ENCODE measurements around the gene TSC2.
A peak's percentile ranks its signal among the peaks of the same experiment; 100 is the strongest.

Gene TSC2
- 26.8 to 72.5 (median 40.0) reads per million in 17 experiments for total RNA-seq

DNA sequence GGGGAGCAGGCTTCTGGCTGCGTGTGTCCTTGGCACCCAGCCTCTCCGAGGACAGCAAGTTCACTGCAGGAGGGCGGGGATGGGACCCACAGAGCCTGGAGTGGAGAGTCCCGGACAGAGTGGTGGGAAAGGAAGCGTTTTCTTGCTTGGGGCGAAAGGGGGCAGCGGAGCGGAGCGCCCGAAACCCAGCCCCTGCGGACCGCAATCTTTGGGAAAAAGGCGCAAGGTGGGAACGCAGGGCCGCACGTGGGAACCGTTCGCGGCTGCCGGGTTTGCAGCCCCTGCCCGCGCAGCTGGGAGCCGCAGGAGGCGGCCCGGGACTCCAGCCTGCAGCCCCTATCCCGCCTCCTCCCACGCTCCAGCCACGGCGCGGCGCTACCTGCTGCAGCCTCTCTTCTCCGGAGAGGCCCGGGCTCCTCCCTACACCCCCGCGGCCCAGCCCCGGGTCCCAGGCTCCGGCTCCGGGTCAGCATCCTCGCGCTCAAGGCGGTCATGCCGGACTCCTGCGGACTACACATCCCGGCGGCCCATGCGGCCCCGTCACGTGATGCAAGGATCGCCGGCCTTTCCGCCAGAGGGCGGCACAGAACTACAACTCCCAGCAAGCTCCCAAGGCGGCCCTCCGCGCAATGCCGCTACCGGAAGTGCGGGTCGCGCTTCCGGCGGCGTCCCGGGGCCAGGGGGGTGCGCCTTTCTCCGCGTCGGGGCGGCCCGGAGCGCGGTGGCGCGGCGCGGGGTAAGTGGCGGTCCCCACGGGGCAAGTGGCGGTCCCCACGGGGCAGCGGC is at the start of gene TSC2, which contains the start of gene NTHL1:
Gene TSC2 (plus strand): TSS at position 656 of the 786 bp plus-strand sequence. CDS start 631 bp downstream, outside the sequence.
Gene NTHL1 (minus strand): TSS at position 505 of the 786 bp plus-strand sequence. CDS start 11 bp downstream, at position 494.
- DNase-seq, result peak; percentile 97 to 98 (median 98)

DNA sequence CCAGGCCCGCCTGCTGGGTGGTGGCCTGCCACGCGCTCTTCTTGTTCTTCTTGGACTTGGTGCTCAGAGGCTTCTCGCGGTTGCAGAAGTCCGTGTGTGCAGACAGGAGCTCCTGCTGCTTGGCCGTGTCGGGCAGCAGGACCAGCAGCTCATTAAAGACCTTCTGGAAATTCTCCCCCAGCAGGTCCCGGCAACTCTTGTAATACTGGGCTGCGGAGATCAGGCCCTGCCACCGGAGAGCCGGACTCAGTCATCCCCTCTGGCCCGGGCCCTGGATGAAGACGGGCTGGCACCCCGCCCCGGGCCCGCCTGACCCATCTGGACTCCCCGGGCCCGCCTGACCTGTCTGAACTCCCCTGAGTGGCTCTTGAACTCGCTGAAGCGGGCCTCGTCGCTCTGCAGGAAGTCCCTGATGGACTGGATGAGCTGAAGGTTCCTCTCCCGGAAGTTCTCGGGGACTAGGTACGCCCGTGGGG is 49.4 kb upstream of the TSC2 start:
- DNase-seq, result no peak

DNA sequence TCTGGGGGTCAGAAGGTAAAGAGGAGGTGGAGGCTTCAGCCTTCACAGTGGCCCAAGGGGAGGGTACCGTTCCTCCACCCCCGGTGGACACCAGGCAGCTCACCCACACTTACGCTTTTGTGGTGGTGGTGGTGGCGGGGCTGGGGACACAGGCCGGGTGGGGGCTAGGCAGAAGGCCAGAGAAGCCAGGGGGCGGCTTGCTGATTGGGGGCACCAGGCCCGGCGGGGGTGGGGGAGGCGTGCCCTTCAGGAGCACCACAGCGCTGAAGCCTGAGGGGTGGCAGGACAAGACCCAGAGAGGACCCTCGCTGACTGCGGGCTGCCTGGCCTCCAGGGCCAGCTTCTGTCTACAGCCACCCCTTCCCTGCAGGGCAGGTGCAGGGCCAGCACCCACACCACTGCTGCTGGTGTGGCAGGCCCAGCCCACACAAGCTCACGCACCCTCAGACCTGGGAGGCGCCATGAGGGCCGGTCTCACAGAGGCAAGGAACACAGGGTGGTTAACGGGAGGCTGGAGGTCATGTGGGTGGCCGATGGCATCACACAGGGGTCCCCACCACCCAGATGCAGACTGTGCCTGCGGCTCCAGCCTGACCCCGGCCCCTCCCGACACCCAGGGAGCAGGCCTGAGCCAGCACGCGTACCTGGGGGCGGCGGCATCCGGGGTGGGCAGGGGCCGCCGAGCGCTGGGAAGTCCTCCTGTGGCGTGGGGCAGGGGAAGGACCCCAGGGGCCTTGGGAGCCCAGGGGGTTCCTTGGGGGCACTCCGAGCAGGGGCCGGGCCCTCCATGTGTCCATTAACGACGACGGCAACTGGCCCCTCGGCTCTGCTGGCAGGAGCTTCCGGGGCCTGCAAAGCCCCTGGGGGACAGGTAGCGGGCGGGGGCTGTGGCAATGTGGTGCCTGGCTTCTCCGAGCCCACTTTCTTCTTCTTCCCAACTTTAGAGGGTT is 48.7 kb upstream of the TSC2 start:
- no peak for DNase-seq

DNA sequence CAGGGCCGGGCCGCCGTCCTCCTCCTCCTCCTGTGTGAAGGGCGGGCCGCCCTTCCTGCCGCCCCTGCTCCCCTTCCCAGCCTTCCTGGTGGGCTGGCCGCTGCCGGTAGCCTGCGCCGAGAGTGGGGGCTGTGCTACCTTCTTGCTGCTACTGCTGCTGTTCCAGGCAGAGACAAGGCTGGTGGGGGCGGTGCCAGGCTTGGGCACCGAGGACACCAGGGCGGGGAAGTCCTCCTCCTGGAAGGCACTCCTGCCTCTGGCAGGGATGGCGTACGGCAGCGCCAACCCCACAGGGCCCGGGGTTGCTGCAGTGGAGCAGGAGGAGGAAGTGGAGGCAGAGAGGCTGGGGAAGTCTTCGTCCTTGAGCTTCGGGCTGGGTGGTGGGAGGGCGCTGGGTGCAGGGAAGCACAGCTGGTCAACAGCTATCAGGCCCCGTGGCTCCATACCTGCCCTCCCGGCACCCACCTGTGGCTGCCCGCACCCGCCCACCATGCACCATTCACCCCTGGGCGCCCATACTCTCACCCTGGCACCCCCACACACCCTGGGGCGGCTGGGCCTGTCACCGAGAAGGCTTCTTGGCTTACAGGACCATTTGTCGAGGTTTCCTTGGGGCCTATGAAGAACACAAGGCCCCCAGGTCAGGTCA is 47.8 kb upstream of the TSC2 start:
- no peak for DNase-seq

DNA sequence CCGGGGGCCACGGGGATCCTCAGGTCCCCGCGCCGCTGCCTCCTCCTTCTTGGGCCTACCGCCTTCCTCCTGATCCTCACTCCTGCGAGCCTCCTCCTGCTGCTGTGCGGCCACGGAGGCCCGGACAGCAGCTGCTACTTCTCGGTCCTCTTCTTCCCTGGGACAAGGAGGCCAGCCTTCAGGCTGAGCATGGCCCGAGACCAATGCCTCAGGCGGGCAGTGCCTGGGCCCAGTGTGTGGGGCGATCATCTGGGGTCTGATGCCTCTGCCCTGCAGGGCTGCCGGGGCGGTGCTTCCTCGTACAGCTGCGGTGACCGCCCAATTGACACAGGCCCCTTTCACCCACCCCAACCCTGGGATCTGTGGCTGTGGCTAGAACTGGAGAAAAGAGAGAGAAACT is 46.8 kb upstream of the TSC2 start:
- DNase-seq, result no peak

DNA sequence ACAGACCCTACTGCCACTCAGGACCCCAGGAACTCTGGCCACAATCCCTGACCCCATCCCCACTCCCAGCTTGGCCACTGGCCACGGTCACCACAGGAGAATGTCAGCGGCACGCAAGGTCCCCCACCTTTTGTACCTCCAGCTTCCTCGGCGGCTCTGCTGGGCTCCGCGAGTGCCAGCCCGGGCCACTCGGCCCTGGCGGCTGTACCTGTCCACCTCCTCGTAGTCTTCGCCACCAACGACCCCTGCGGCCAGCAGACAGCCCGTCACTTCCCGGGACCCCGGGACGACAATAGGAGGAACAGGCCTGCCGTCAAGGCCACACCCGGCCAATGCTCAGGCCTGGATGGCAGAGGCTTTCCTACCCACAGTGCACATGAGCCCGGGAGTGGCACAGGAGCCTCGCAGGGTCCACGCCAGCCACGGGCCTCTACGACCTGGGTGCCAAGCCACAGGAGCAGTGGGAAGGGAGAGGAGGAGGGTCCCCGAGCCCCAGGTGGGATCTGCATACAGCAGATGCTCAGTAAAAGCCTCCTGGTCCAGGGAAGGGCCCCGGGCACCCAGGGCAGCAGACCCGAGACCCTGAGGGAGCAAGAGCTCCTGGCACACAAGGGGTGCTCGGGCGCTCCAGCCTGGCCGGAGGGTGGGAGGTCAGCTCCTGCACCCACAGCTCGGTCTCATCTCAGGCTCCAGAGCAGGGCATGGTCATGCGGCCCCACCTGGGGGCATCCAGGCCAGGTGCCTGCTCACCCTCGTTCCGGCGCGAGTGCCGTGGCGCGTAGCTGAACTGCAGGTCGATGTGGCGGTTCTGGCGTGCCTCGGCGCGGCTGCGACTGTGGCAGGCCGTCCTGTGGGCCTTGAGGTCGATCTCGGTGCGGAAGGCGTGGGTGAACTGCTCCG is 46.1 kb upstream of the TSC2 start:
- no peak for DNase-seq

DNA sequence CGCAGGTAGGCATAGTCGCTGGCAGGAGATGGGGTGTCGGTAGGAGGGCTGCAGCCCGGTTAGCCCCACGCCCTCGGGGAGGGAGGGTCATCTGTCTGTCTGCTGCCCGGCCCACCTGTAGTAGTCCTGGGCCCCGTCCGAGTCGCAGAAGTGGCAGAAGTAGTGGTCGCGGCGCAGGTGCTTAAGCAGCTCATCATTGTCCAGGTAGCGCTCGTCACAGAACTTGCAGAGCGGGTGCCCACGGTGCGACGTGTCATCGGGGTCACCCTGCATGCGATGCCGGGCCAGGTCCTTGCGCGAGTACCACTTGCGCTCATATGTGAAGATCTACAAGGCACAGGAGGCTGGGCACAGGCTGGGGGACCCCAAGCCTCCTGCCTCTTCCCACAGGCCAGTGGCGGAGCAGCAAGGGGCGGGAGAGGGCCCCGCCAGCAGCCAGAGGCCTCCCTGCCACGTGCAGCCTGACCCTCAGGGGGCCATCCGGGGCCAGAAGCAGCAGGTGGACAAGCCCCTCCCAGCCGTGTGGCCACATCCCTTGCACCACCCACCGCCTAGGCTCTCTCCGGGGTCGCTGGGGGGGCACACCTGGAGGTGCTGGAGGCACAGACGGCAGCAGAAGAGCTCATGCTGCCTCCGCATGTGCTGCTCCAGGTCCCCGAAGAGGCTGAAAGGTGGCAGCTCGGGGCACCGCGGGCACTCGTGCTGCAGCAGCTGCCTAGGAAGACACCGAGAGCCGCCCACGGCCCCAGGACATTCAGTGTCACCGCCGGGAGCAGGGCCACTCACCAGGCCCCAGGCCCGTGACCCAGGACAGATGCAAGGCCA is 45.2 kb upstream of the TSC2 start:
- DNase-seq, result no peak

DNA sequence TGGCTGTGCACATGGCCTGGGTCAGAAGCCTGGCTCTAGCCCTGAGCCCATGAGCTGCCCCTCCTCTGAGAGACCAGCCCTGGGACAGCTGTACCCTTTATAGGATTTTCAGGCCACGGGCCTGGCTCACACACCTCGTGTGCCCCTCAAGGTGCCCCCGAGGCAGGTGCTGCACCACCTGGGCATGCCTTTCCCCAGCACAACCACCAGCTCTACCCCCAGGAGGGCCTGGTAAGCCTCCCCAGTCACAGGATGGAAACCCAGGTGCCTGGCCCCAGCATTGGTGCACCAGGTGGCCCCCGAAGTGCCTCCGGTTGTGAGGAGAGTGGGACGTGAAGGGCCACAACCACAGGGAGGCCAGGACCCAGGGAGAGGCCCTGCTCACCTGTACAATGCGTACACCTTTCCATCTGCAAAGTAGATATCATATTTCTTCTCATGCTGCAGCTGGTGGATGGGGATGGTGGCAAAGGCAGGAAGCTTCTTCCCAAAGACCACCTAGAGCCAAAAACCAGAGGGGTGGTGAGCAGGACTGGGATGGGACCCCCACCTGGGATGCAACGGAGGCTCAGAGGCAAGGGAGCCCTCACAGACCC is 44.5 kb upstream of the TSC2 start:
- no peak for DNase-seq

DNA sequence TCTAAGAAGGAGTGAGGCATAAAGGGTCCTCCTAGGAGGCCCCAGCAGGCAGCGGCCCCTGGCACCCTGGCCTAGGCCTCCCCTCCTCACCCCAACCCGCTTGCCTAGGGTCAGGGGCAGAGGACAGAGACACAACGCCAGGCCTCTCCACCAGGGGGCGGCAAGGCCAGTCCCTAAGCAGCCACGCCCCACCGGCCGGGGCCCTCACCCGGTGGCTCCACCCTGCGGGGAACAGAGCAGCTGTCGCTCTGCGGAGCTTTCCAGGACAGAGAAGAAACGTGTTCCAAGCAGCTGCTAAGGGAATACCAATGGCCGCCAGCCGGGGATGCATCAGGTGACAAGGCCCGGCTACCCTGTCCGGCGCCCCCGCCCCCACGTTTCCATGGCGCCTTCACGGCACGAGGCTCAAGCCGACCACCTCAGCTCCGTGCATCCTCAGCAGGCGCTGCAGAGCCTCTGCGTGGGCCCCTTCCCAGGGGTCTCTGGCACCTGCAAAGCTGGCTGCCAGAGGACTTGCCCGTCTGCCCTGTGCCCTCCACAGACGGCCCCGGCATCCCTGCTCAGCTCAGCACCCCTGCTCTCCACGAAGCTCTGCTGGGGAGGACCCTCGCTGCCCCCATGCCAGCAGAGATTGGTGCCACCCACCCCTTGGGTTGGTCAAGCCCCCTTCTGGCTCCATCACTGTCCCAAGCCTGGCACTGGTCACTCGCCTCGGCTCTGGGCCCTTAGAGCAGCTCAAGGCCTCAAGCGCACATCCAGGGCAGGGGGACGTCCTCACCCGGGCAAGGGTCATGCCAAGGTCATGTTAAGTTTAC is 43.8 kb upstream of the TSC2 start:
- peak; percentile 95 to 98 (median 96) for DNase-seq

DNA sequence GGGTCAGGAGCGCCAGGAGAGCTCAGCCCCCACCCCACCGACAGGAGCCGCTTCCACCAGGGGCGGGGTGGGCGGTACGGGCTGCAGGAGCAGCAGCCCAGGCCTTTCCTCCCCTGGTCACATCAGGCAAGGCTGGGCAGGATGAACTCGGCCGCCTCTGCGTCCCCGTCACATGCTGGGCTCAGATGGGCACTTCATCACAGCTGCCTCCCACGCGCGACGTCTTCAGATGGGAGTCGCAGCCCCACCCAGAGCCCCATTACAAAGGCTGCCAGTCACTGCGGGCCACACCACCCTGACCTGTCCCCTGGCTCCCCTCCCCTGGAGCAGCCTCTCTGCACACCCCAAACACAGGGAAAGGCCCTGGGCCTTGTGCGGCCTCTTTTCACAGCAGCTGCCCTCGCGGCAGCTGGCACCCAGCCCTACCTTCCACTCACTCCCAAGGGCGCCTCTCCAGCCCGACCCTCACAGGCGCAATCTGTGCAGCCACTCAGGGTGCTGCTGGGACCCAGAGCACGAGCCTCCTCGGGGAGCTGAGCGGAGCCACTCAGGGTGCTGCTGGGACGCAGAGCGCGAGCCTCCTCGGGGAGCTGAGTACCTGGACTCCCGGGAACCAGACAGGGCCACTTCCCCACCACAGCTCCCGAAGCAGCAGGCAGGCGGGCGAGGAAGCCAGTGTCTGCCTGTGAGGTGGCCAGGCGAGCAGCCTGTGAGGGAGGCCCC is 42.8 kb upstream of the TSC2 start:
- DNase-seq, result peak in 3 of 4 experiments; percentile 47 to 71 (median 58)

DNA sequence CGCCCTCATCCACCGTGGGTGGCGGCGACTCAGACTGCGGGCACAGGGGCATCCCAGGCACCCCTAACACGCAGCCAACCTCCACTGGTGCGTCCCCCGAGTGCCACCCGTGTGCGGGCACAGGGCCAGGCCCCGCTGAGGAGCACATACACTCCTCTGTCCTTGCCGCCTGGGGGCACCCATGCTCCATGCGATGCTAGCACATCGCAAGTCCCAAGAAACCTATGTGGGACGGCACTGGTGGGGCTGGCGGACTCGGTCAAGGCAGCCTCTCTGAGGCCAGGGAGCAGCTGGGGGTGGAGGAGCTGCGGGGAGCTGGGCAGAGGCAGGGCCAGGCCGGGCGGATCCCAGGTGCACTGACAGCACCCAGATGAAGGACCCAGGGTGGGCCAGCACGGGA is 42.1 kb upstream of the TSC2 start:
- peak; percentile 57 to 83 (median 73) for DNase-seq

DNA sequence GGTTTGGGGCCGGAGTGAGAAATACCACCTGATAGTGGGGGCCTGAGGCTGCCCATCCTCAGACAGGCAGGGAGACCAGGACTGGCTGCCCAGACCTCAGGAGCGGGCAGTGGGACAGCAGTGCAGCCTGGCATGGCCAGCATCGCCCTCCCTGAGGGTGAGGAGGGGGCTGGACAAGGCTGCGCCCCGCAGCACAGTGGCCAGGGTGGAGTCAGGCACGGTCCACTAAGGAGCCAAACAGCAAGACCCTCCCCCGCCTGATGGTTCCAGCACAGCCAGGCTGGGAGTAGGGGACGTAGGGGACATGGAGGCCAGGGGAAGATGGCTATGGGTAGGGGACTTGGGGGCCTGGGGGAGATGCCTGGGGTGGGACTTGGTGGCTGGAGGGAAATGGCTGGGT is 41.5 kb upstream of the TSC2 start:
- no peak for DNase-seq

DNA sequence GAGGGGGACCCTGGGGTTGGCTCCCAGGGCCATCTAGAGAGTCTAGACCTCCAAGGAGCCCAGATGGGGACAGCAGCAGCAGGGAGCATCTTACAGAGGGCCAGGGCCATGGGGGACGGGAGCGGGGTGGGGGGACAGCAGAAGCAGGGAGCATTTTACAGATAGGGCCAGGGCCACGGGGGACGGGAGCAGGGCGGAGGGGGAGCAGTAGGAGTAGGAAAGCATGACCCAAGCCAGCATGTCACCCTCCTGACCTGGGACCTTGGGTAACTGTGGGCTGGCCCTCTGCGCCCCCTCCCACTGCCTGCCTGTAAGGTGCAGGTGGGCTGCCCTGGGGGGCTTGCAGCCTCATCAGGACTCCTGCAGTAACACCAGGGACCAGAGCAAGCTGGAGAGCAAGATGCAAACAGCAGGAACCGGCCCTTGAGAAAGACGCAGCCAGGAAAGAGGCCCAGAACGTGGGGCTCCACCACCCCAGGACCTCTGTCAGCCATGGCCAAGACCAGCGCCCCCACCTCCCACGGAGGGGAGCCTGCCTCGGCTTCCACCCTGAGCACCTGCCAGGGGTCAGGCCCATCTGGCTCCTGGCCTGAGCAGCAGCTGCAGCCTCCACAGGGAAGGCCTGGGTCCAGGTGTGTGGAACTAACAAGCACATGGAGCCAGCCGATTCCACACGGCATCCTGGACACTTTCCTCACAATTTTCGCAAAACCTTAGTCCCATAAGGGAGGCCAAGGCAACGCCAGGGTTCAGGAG is 40.5 kb upstream of the TSC2 start:
- DNase-seq, result no peak

DNA sequence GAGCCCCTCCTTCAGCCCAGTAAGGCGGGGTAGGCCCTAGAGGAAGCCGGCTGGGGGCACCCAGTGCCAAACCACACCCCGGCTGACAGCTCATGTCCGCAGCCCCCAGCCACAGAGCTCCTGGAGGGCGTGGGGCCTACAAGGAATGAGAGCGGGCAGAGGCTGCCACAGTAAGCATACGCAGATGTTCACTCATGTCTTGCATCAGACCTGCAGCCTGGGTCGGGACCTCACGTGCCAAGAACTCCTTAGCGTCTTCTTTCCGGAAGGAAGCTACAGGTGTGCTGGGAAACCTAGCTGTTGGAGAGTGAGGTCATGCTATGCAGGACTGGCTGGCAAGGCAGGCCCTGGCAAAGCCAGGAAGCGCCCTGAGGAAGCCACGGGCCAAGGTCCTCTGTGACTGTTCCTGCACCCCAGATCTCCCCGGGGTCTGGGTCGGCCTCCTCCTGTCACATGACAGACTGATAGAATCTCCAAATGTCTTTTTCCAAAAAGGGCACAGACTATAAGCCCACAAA is 39.7 kb upstream of the TSC2 start:
- DNase-seq, result peak in 2 of 4 experiments; percentile 26 to 37

DNA sequence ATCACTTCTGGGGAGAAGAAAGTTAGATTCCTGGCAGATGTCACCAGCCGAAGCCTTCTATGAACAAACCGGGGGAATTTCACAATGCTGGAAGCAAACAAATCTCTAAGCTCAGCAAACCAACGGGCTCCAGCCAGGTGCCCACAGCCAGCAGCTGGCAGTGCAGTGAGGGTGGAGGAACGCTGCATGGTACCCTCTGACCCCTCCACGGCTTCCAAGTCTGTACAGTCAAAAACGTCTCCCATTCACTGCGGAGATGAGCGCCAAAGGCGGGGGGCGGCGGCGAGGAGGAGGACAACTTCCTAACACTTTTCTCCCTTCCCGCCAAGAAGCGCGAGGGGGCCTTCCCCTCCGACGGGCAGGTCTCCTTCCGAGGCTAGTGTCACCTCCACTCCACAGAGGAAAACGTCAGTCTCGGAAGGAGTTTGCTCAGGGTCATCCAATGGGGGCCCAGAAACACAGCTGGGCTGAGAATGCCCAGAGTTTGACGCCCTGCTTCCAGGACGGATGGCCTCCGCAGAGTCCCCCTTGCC is 39.1 kb upstream of the TSC2 start:
- DNase-seq, result peak in 3 of 4 experiments; percentile 46 to 64 (median 49)

DNA sequence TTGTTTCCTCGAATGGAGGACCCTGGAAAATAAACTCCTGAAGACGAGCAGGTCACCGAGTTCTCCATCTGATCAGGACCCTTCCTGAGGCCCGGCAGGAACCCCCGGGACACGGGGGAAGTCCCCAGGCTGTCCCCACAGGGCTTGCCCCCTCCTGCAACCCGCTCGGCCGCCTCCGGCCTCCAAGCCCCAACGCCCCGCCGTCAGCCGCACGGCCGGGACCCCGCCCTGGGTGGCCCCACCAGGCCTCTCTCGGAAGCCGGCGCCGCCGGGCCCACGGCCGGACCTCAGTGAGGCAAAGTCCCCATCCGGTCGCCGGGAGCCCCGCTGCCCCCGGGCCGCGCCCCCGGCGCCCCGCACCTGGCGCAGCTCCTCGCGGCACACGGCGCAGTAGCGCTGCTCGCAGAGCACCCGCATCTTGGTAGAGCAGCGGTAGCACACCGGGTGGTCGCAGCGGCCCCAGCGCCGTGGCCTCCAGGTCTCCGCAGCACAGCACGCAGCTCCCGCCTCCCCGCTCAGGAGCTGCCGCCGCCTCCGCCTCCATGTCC is 38.5 kb upstream of the TSC2 start:
- DNase-seq, result peak in 1 of 4 experiments; percentile 45
